Heart right ventricle (tissue), 16 donors: ENCODE measurements around the gene CRYAB. TPM values are rescaled to one million over a fixed set of nuclear protein-coding genes. Genes with fewer than 3 reads are reported as not detected.

Source experiments
- ATAC-seq, 8 donors: fragments of 200-7000 bp; cut with Tn5 transposase; one replicate each; pipeline ENCODE4 v1.9.1; 2020; ENCODE audit warnings: mild to moderate bottlenecking in 8 of 8, moderate library complexity in 8 of 8, moderate number of reproducible peaks in 1 of 8
- DNase-seq, 2 donors: peaks; one replicate each; pipeline ENCODE4 v3.0.0-alpha.2; 2020
- H3K27ac ChIP-seq, 10 donors: fragments of 200-600 bp; sonication (generic) in 2 of 10; one replicate each; pipeline versions ENCODE4 v1.5.0 to v1.8.0; 2020 to 2022; ENCODE audit warnings: mild to moderate bottlenecking in 3 of 10
- H3K27me3 ChIP-seq, 7 donors: fragments of 200-600 bp; one replicate each; pipeline ENCODE4 v1.8.0; 2021 to 2022; ENCODE audit warnings: mild to moderate bottlenecking in 2 of 7
- H3K36me3 ChIP-seq, 9 donors: fragments of 200-600 bp; sonication (generic) in 1 of 9; one replicate each; pipeline versions ENCODE4 v1.5.0 to v1.8.0; 2020 to 2022; ENCODE audit warnings: mild to moderate bottlenecking in 2 of 9
- H3K4me1 ChIP-seq, 9 donors: fragments of 200-600 bp; sonication (generic) in 1 of 9; one replicate each; pipeline versions ENCODE4 v1.5.0 to v1.8.0; 2020 to 2022; ENCODE audit warnings: mild to moderate bottlenecking in 4 of 9
- H3K4me3 ChIP-seq, 10 donors: fragments of 200-600 bp; sonication (generic) in 2 of 10; one replicate each; pipeline versions ENCODE4 v1.5.0 to v1.8.0; 2020 to 2022; ENCODE audit warnings: mild to moderate bottlenecking in 7 of 10, moderate library complexity in 2 of 10
- H3K9me3 ChIP-seq, 11 donors: fragments of 200-600 bp in 10 of 11; sonication (generic) in 2 of 11; one replicate each; pipeline versions ENCODE4 v1.5.0 to v1.8.0; 2013 to 2022; ENCODE audit warnings: mild to moderate bottlenecking in 2 of 11, control low read depth in 1 of 11, moderate library complexity in 1 of 11
- WGBS, 2 donors: extraction: QIAGEN DNeasy Blood & Tissue Kit; methylation state at CpG; one replicate each; pipeline ENCODE4 v1.1.7; 2013; ENCODE audit warnings: inconsistent platforms in 1 of 2; 5-methylcytosine and 5-hydroxymethylcytosine counted together
- intact Hi-C, 10 donors: fragments of 100-400 bp; cut with DNase I; formaldehyde crosslinking; loops; one replicate each; pipeline versions ENCODE4 v1.11.1 to v1.14.2; 2022
- polyA plus RNA-seq, 2 donors: library from polyadenylated mRNA; stranded (reverse); fragments of 200-250 nt; gene quantifications; one replicate each; pipeline ENCODE4 v1.2.3, GENCODE V29; 2013
- total RNA-seq, 10 donors: library from RNA; stranded (reverse); fragmentation: NEBNext Ultra II Directional in 3 of 10; extraction: Animal tissue kit (Norgen Biotek cat#: 25700) in 3 of 10; gene quantifications; one replicate each; pipeline versions ENCODE4 v1.2.1 to v1.2.4, GENCODE V29; 2021 to 2023
- TF ChIP-seq, protein P1 (sequence below), 9 donors: fragments of 200-600 bp; sonication (generic) in 2 of 9; IDR thresholded peaks; one replicate each; pipeline versions ENCODE4 v1.5.0 to v1.8.0; 2021 to 2022; ENCODE audit warnings: antibody characterized with exemption in 9 of 9, mild to moderate bottlenecking in 5 of 9, moderate library complexity in 1 of 9
- donor health status: Arrhythmogenic right ventricular cardiomyopathy.
- donor health status: ischemic (EF 13 %, LVEDD 7.1; RV severe dilation, severe dysfunction).
- donor health status: healthy with polysubstance abuse.
- donor health status: DM: no; HTN: yes; CAD: no.
- donor health status: DM: no; HTN: no; CAD: no.
- donor health status: ischemic (EF 25% LVEDD 6.9; RV normal size, moderate dysfunction).
- donor health status: ischemic (EF 25% LVEDD 5.7; RV mildly dilated, moderate dysfunction).
- donor health status: healthy.
- donor health status: DM: yes; HTN: yes; CAD: no.
- donor health status: Ischemic cardiomyopathy.
- donor health status: ischemic (EF 35%, LVEDD 5.7; RV mildly dilated, moderate dysfunction).
- donor health status: nonischemic (EF 11% LVEDD 7.7; RV severe dilation, severe dysfunction).
- donor health status: DM: yes; HTN: yes; CAD: no.
- donor health status: PGD.
- donor health status: ischemic (EF 29% LVEDD 5.4; RV normal size, mild dysfunction).
- donor health status: nonischemic (EF 23%, LVEDD 6.1; RV moderate dilation, normal function).

The CRYAB gene
- total and polyA plus RNA-seq, 12 donors: 7,695 to 25,436 (median 8,590) TPM

DNA sequence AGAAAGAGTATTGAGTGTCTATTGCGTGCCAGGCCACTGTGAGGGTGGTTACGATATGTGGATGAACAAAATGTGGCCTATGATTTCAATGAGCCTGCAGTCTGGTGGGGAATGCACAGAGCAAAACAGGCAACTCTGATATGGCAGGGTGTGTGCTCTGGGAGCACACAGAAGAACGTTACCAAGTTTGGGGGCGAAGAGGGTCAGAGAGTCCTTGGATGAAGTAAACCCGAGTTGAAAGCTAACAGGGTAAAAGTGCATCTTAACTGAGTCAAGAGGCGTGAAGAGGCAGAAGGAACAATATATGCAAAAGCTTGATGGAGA lies 32.0 kb downstream of the CRYAB start:
- peaks cover 0 to 23% (median 19%) of the 10 kb centered on the region in 9 donors for H3K4me1 ChIP-seq
- H3K9me3 ChIP-seq: no peaks in the 10 kb centered on the region
- intact Hi-C loops: loop anchor here (1.0 to 10.0 kb wide), 14 partner anchors 33 to 207 kb away; partner anchors contain the start of genes CRYAB (in 4 of the 10), HSPB2 (in 4 of the 10), SDHD (in 3 of the 10) and TIMM8B (in 3 of the 10)
- WGBS, 2 donors: 33 to 46% methylated on average over 6 of the region's 6 CpGs
- TF ChIP-seq, protein P1, sequence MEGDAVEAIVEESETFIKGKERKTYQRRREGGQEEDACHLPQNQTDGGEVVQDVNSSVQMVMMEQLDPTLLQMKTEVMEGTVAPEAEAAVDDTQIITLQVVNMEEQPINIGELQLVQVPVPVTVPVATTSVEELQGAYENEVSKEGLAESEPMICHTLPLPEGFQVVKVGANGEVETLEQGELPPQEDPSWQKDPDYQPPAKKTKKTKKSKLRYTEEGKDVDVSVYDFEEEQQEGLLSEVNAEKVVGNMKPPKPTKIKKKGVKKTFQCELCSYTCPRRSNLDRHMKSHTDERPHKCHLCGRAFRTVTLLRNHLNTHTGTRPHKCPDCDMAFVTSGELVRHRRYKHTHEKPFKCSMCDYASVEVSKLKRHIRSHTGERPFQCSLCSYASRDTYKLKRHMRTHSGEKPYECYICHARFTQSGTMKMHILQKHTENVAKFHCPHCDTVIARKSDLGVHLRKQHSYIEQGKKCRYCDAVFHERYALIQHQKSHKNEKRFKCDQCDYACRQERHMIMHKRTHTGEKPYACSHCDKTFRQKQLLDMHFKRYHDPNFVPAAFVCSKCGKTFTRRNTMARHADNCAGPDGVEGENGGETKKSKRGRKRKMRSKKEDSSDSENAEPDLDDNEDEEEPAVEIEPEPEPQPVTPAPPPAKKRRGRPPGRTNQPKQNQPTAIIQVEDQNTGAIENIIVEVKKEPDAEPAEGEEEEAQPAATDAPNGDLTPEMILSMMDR (IDR thresholded peaks at IDR 0.05): no peak
- H3K36me3 ChIP-seq: peaks cover 0 to 39% (median 0%) of the 10 kb centered on the region in 9 donors
- peak in 6 of 8 donors; percentile 2 to 10 (median 4) for ATAC-seq
- H3K27ac ChIP-seq: peak overlapping the region; percentile 91 to 98 (median 95)
- no peak for DNase-seq
- peak overlapping the region; percentile 57 to 86 (median 72) for H3K4me3 ChIP-seq
- no peaks in the 10 kb centered on the region for H3K27me3 ChIP-seq

DNA sequence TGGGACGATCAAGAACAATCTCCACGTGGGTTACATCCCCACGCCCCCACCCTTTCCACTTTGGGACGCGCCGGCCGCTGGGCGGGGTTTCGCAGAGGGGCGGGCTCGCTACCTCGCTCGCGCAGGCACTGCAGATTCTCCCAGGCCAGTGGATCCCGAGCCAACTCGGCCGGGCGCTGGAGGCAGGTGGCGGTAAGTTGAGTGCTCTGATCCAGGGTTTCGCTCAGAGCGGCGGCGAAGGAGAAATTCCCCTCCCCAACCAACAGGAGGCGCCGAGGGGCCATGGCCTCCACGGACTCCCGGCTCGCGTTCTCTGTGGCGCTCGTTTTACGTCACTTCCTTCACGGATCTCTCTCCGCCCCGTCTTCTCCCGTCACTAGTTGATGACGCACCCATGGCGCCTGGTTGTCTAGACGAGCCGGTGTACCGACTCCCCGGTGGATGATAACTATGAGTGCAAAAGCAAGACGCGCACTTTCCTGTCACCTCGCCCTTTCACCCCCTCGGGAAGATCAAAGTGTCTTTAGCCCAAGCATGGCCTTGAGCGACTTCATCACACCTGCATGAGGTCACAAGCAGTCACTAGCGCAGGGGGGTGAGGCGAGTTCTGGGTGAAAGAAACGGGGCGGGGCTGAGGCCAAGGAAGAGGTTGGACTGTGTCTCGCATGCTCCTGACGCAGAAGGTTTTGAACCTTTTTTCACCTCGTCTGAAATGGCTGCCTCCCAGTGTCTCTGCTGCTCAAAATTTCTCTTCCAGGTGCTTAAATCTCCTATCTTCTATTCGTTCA lies 32.5 kb downstream of the CRYAB start, which contains the start of the genes CFAP68 and FDXACB1:
CFAP68 (plus strand) TSS at position 693 of the 788 bp plus-strand sequence; CDS start at position 713, 20 bp downstream.
FDXACB1 (minus strand) TSS at position 317 of the 788 bp plus-strand sequence; CDS start at position 284, 33 bp downstream.
- TF ChIP-seq, protein P1 (IDR thresholded peaks at IDR 0.05): peak; percentile 81 to 99 (median 97)
- Histone ChIP-seq H3K4me1 (peaks cover 0 to 23% (median 19%) of the 10 kb centered on the region in 9 donors), H3K27me3 (no peaks in the 10 kb centered on the region), H3K27ac (peak within 1 kb of the TSS; percentile 91 to 98 (median 95)), H3K4me3 (peak within 1 kb of the TSS; percentile 57 to 86 (median 72)), H3K9me3 (no peaks in the 10 kb centered on the region), H3K36me3 (peaks cover 0 to 39% (median 0%) of the 10 kb centered on the region in 9 donors)
- intact Hi-C loops: loop anchor here (1.0 to 10.0 kb wide), 15 partner anchors 33 to 208 kb away; partner anchors contain the start of genes CRYAB (in 4 of the 10), HSPB2 (in 4 of the 10), SDHD (in 3 of the 10) and TIMM8B (in 3 of the 10)
- 0% methylated on average over 55 of the region's 55 CpGs for WGBS, 2 donors
- peak; percentile 94 to 98 (median 96) for ATAC-seq
- DNase-seq: peak; percentile 93 to 98

DNA sequence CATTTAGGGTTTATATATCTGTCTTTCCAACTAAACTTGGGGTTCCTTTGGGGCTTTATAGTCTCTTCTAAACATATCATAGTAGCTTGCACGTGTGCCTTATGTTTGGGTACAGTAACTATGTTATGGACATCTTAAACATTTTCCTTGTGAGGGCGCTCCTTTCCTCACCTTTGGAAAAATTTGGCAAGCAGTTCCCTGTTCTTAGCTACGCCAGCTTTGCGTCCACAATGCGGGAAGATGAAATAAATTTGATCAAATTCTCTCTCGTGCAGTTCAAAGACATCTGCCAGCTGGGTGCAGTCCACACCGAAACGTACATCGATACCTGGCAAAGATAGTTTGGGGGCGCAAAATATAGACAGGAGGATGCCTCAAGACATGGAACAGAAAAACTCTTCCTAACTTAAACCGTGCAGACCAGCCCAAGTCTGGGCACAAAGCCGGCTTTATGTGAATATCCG lies 33.2 kb downstream of the CRYAB start:
- H3K4me1 ChIP-seq: peaks cover 0 to 23% (median 19%) of the 10 kb centered on the region in 9 donors
- DNase-seq (no peak), ATAC-seq (peak in 1 of 8 donors; percentile 0)
- 0 to 1% methylated on average over 13 of the region's 13 CpGs for WGBS, 2 donors
- TF ChIP-seq, protein P1 (IDR thresholded peaks at IDR 0.05): no peak
- H3K36me3 ChIP-seq: peaks cover 0 to 32% (median 0%) of the 10 kb centered on the region in 9 donors
- intact Hi-C loops: loop anchor here (1.0 to 10.0 kb wide), 14 partner anchors 34 to 208 kb away; partner anchors contain the start of genes CRYAB (in 4 of the 10), HSPB2 (in 4 of the 10), SDHD (in 3 of the 10) and TIMM8B (in 3 of the 10)
- H3K9me3 ChIP-seq: no peaks in the 10 kb centered on the region
- H3K27me3 ChIP-seq: no peaks in the 10 kb centered on the region
- peak overlapping the region; percentile 57 to 86 (median 72) for H3K4me3 ChIP-seq
- peak overlapping the region; percentile 91 to 98 (median 95) for H3K27ac ChIP-seq

GRCh38 chr11:111871693-111872161 lies 39.8 kb downstream of the CRYAB start:
- peak in 3 of 8 donors; percentile 32 to 41 (median 38) for ATAC-seq
- peak overlapping the region; percentile 85 to 99 (median 92) for H3K4me3 ChIP-seq
- no peaks in the 10 kb centered on the region for H3K9me3 ChIP-seq
- 53% methylated on average over 5 of the region's 5 CpGs for WGBS, 2 donors
- peaks cover 0 to 52% (median 20%) of the 10 kb centered on the region in 9 donors for H3K36me3 ChIP-seq
- intact Hi-C loops: loop anchor here in 5 of 10 donors (10.0 kb wide), 3 partner anchors 53 to 213 kb away; partner anchors contain the start of genes SDHD (in 2 of the 5) and TIMM8B (in 2 of the 5)
- peaks cover 0 to 26% (median 19%) of the 10 kb centered on the region in 9 donors for H3K4me1 ChIP-seq
- H3K27ac ChIP-seq: peak overlapping the region; percentile 92 to 97 (median 94)
- TF ChIP-seq, protein P1 (IDR thresholded peaks at IDR 0.05): no peak
- no peaks in the 10 kb centered on the region for H3K27me3 ChIP-seq
- no peak for DNase-seq
